AG08395 (cell line): ENCODE measurements around the gene BCL11A.
A peak's percentile ranks its signal among the peaks of the same experiment; 100 is the strongest.

Source experiments
- DNase-seq: peaks from one replicate; pipeline ENCODE4 v3.0.0; 2012; ENCODE audit warnings: mixed read lengths, low spot score

The BCL11A gene

DNA sequence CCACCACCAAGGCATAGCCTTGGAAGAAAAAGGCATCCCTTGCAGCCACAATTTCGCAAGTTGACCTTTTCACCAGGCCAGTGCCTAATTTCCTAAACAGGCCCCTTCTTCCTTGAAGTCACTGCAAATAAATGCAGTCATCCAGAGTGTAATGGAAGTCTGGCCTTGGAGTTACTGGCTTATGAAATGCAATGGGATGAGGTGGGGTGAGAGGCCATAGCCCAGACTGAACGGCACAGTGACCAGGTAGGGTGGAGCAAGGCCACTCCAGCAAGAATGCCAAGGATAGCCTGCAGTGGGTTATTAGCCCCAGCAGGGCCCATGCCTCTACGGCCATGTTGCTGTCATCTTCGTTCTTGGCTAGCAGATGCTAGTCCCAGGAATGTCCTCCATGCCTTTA is 68.4 kb downstream of the BCL11A start:
- no peak for DNase-seq

- DNase-seq, result peak; percentile 82
Measured at GRCh38 chr2:60484133-60484645, 69.3 kb downstream of the BCL11A start.

DNA sequence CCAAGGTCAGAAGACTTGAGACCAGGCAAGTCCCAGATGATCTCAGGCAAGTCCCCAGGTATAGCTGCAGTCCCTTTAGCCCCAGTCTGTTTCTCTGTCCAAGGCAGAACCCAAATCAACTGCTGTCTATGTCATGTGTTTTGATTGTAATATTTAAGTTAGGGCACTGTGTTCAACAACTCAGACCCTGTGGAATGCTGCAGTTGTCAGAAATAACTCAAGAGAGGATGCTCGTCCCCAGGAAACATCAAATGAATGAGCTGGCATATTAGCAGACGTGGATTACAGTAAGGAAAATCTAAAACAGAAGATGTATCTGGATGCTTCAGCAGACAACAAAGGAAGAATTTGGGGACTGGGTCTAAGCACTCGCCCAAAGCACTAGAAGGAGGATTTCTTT is 70.1 kb downstream of the BCL11A start:
- peak; percentile 77 for DNase-seq

GRCh38 chr2:60482222-60482621 is 71.2 kb downstream of the BCL11A start:
- DNase-seq, result no peak

GRCh38 chr2:60481257-60481656 is 72.2 kb downstream of the BCL11A start:
- no peak for DNase-seq

- no peak for DNase-seq
Measured at GRCh38 chr2:60480089-60480773, 73.2 kb downstream of the BCL11A start.

GRCh38 chr2:60479226-60480088 is 74.0 kb downstream of the BCL11A start:
- DNase-seq, result no peak

GRCh38 chr2:60478660-60479059 is 74.8 kb downstream of the BCL11A start:
- DNase-seq, result no peak

DNA sequence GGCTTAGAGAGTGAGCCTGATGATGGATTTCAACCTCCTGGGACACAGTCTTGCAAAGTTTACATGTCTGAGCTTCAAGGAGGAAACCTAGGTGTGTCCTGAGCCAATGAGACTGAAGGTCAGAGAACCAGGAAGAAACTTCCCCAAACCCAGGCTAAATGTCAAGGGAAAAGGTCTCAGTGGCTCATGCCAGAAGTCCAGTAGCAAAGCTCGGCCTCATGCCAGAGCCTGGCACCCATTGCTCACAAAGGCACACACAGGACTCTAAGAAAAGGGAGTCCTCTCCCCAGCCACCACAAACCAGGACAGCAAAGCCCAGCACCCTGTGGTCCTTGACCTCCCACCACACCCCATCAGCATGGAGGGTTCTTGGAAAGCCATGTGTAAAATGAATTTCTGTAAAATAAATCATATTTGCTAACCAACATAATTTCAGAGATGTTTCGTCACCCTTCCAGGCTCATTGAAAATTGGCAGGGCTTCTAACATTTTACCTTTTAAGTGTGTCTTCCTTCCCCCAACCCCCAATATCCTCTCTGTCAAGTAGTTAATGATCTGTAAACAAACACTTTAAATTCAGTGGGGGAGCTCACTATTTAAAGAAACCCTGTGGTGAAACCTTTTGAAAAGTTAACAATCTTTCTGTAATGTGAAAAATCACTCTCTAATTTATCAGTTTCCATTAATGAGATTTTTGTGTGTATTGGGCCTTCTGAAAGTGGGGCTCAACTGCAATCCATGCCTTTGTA is 77.1 kb downstream of the BCL11A start:
- DNase-seq, result no peak

DNA sequence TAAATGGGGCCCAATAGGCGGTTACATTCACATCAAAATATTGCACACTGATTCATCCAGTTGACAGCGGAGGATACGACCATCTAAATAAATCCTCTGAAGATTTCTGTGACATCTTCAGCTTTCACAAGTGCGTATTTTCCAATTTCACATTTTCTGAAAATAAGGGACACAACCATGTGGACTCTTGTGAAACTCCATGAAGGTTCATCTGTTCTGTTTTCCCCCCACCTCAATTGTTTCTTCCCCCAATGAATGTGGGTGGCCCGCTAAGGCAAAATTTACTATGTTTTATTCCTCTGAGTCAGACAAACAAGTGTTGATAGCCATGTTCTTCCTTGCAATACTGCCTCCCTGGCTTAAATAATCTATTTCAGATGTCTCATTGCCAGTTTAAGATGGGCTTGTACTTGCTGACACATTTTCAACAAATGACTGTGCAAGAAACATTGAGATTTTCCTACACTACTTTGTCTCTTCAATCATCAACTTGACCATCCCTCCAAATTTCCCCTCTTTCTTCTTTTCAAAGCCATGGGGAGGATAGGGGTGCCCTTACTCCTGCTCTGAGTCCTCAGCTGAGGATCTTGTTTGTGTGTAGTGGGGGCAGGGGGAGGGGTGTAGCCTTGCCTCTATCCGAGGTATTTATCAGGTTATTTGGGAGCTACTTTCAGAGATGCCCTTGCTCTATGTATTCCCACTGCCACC is 78.2 kb downstream of the BCL11A start:
- DNase-seq, result peak; percentile 18

- DNase-seq, result no peak
Measured at GRCh38 chr2:60474301-60474700, 79.2 kb downstream of the BCL11A start.

DNA sequence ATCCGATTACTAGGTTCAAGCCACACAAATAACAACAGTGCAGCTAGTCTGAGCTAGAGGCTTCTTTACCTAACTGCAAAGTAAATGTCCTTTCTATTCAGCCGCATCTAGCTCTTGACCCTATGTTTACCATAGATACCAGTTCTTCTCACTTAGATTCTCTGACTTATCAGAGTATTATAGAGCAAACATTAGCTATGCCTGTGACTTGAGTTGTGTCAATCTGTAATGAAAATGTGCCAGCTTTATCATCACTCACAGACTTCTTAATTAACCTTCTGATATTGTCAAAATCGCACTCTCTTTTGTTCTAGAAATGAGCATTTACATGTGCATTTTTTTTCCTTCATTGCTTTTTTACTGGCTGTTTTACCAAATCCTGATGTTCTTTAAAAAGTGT is 79.9 kb downstream of the BCL11A start:
- no peak for DNase-seq

GRCh38 chr2:60472663-60473289 is 80.7 kb downstream of the BCL11A start:
- DNase-seq, result no peak

DNA sequence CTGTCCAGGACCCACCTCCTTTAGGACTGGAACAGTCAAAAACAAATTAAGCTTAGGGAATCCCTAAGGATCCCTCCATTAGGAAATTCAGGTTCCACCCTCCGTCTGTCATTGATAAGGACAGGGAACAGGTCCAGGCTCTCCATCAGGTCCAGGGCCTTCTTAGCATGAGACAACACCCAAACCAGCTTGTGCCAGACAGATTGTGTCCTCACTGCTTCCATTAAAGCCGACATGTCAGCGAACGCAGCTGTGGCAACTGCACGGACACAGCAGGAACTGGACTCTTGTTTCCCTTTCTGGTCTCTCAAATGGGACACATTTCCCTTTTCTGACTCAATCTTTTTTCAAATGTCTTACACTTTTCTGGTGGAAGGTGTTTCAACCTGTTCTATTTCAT is 81.4 kb downstream of the BCL11A start:
- DNase-seq, result no peak

- no peak for DNase-seq
Measured at GRCh38 chr2:60470340-60470739, 83.1 kb downstream of the BCL11A start.

- DNase-seq, result no peak
Measured at GRCh38 chr2:60469536-60470317, 83.7 kb downstream of the BCL11A start.

GRCh38 chr2:60468382-60469085 is 84.9 kb downstream of the BCL11A start:
- peak; percentile 22 for DNase-seq

DNA sequence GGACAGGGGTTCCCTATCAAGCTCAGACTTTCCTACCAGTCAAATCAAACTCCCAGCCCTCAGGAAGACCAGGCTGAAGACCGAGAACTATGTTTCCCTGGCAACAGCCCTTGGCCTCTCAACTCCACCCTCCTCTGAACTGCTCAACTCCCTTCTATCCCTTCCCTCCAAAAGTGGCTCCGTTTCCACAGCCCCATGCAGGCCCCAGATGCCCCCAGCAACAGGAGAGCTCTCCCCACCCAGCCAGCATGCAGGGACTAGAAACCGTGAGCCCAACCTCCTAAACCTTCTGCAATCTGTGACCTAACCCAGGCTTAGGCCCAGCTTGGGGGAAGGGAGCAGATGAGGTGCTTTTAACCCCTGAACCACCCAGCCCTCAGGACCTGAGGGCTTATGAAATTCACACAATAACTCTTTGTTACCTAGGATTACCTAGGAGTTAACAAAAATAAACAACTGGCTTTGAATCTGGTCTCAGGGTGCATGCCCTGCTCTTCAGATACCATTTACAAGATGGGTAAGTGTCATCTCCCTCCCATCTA is 87.2 kb downstream of the BCL11A start:
- DNase-seq, result no peak

DNA sequence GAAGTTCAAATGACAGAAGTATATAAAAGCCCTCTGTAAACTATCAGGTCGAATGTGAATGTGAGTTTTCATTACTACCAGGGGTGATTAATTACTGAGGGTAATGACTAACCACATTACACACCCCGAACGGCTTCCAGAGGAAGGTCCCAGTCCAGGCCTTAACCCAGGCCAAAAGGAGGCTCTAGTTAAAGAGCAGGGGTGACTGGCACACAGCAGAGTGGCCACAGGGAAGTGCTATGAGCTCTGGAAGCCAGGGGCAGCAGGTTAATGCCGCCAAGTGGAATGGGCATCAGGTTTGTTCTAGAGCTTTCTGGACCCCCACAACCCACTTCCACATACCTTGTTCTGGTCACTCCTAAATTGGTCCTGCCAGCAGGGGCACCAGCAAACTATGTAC is 87.7 kb downstream of the BCL11A start:
- DNase-seq, result no peak

- DNase-seq, result no peak
Measured at GRCh38 chr2:60463249-60463648, 90.2 kb downstream of the BCL11A start.
